ENCODE data around the gene COL5A1. TPM values are rescaled to one million over a fixed set of nuclear protein-coding genes. Genes with fewer than 3 reads are reported as not detected.

COL5A1 gene
- total and polyA plus RNA-seq, 2 experiments from 2014 or later, result 2.5 to 13.1 TPM

DNA sequence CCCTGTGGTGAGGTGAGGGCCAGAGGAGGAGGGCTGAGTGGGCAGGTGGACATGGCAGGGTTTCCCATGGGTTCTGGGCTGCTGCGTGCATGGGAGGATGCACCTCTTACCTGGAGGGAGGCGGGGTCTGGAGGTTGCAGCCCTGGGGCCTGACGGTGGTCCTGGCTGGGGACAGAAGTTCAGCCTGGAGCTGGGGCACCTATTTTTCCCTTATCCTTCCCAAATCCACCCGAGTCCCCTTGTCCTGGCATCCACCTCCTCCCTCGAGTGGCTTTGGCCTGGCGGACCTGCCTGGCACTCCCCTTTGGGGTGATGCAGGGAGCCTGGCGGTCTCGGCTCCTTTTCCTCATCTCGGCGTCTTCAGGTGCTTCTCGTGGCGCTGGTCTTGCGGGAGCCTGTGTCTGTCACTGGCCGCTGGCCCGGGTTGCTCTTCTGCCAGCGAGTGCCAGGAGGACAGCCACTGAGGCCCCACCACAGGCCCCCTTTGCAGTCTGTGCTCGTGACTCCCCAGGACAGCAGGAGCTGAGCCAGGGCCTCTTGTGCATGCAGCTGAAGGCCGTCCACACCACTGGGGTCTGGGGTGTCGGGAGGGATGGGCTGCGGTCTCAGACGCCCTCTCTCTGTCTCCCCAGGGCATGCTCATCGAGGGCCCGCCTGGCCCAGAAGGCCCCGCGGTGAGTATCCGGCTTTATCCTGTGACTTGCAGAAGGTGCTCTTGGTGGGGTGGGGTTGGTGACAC, 96.4 kb downstream of the COL5A1 start:
- no peaks in the 10 kb centered on the region for H3F3A ChIP-seq (replicated peaks; ENCODE audit: low read depth)
- no peaks in the 10 kb centered on the region for H3K79me2 ChIP-seq (replicated peaks; ENCODE audit: insufficient read depth)
- no peaks in the 10 kb centered on the region for H3K9me3 Mint-ChIP-seq
- H3K4me1 ChIP-seq (ENCODE audit: insufficient read depth), result no peaks in the 10 kb centered on the region
- no peak overlapping the region for H3K4me2 ChIP-seq
- H3K27me3 Mint-ChIP-seq (ENCODE audit: insufficient read depth, low read depth, poor library complexity), result peaks cover 11% of the 10 kb centered on the region
- no peak overlapping the region for H3K27ac Mint-ChIP-seq
- no peak for TF ChIP-seq NANOG (IDR thresholded peaks at IDR 0.05; ENCODE audit: borderline replicate concordance)
- TF ChIP-seq, protein P1, sequence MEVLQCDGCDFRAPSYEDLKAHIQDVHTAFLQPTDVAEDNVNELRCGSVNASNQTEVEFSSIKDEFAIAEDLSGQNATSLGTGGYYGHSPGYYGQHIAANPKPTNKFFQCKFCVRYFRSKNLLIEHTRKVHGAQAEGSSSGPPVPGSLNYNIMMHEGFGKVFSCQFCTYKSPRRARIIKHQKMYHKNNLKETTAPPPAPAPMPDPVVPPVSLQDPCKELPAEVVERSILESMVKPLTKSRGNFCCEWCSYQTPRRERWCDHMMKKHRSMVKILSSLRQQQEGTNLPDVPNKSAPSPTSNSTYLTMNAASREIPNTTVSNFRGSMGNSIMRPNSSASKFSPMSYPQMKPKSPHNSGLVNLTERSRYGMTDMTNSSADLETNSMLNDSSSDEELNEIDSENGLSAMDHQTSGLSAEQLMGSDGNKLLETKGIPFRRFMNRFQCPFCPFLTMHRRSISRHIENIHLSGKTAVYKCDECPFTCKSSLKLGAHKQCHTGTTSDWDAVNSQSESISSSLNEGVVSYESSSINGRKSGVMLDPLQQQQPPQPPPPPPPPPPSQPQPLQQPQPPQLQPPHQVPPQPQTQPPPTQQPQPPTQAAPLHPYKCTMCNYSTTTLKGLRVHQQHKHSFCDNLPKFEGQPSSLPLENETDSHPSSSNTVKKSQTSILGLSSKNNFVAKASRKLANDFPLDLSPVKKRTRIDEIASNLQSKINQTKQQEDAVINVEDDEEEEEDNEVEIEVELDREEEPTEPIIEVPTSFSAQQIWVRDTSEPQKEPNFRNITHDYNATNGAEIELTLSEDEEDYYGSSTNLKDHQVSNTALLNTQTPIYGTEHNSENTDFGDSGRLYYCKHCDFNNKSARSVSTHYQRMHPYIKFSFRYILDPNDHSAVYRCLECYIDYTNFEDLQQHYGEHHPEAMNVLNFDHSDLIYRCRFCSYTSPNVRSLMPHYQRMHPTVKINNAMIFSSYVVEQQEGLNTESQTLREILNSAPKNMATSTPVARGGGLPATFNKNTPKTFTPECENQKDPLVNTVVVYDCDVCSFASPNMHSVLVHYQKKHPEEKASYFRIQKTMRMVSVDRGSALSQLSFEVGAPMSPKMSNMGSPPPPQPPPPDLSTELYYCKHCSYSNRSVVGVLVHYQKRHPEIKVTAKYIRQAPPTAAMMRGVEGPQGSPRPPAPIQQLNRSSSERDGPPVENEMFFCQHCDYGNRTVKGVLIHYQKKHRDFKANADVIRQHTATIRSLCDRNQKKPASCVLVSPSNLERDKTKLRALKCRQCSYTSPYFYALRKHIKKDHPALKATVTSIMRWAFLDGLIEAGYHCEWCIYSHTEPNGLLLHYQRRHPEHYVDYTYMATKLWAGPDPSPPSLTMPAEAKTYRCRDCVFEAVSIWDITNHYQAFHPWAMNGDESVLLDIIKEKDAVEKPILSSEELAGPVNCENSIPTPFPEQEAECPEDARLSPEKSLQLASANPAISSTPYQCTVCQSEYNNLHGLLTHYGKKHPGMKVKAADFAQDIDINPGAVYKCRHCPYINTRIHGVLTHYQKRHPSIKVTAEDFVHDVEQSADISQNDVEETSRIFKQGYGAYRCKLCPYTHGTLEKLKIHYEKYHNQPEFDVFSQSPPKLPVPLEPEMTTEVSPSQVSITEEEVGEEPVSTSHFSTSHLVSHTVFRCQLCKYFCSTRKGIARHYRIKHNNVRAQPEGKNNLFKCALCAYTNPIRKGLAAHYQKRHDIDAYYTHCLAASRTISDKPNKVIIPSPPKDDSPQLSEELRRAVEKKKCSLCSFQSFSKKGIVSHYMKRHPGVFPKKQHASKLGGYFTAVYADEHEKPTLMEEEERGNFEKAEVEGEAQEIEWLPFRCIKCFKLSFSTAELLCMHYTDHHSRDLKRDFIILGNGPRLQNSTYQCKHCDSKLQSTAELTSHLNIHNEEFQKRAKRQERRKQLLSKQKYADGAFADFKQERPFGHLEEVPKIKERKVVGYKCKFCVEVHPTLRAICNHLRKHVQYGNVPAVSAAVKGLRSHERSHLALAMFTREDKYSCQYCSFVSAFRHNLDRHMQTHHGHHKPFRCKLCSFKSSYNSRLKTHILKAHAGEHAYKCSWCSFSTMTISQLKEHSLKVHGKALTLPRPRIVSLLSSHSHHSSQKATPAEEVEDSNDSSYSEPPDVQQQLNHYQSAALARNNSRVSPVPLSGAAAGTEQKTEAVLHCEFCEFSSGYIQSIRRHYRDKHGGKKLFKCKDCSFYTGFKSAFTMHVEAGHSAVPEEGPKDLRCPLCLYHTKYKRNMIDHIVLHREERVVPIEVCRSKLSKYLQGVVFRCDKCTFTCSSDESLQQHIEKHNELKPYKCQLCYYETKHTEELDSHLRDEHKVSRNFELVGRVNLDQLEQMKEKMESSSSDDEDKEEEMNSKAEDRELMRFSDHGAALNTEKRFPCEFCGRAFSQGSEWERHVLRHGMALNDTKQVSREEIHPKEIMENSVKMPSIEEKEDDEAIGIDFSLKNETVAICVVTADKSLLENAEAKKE (CRISPR knock-in tag; IDR thresholded peaks at IDR 0.05), result no peak
- no peak for TF ChIP-seq ZNF114 (CRISPR knock-in tag; IDR thresholded peaks at IDR 0.05)
- TF ChIP-seq ZNF331 (CRISPR knock-in tag; IDR thresholded peaks at IDR 0.05; ENCODE audit: low read depth), result no peak
- H3K9me2 ChIP-seq (ENCODE audit: insufficient read depth), result no peaks in the 10 kb centered on the region
- no peaks in the 10 kb centered on the region for H3K27me3 ChIP-seq (ENCODE audit: insufficient read depth)
- no peak for ATAC-seq
- H2AFZ ChIP-seq, result no peak overlapping the region
- H4K20me1 ChIP-seq (replicated peaks; ENCODE audit: insufficient read depth), result no peaks in the 10 kb centered on the region
- H3K36me3 Mint-ChIP-seq (ENCODE audit: low read depth), result no peaks in the 10 kb centered on the region; the same call in 2 of the 3 replicates
- no peak overlapping the region for H3K27ac ChIP-seq (ENCODE audit: low read depth)
- no peak overlapping the region for H3K4me3 ChIP-seq
- H3K36me3 ChIP-seq (ENCODE audit: insufficient read depth), result no peaks in the 10 kb centered on the region
- no peak for DNase-seq (ENCODE audit: low spot score)
- no peak overlapping the region for H3K4me3 Mint-ChIP-seq
- peaks cover 3% of the 10 kb centered on the region; the same call in 2 of the 3 replicates for H3K4me1 Mint-ChIP-seq

Measured in GM23338 (cell line).